Measurements from ENCODE around the gene KIF3B. TPM values are rescaled to one million over a fixed set of nuclear protein-coding genes. Genes with fewer than 3 reads are reported as not detected.

The KIF3B gene
- total RNA-seq, 1 experiment from 2014 or later, result 31.5 TPM

DNA sequence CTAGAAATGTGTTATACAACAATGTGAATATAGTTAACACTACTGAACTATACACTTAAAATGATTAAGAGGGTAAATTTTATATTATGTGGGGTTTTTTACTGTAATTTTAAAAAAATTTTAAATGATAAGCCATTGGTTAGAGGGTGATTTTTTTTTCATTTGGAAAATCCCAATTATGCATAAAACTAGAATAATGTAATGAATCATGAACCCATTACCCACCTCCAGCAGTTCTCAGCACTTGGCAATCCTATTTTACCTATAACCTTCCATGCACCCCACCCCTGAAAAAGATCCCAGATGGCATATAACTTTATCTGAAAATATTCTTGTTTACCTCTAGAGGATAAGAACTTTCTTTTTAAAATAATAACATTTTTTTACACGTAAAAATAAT, 13.7 kb downstream of the KIF3B start:
- H3K9me3 ChIP-seq (ENCODE audit: control insufficient read depth in 1 of 2, insufficient read depth in 1 of 2, low read depth in 1 of 2, low read length in 2 of 2), result no peaks in the 10 kb centered on the region
- no peak overlapping the region for H3K4me2 ChIP-seq (ENCODE audit: low read length)
- H3K9me2 ChIP-seq (ENCODE audit: insufficient read depth), result no peaks in the 10 kb centered on the region
- H3K9ac ChIP-seq (ENCODE audit: low read length), result no peak overlapping the region
- ChIA-PET POLR2A (no interaction called here), RAD21 (ENCODE audit: low non-redundant PET in 1 of 2, low total read pairs in 2 of 2, uncharacterized antibody in 2 of 2, unreplicated experiment in 2 of 2) (no interaction called here), CTCF (no interaction called here)
- no peak overlapping the region for H3K4me3 ChIP-seq (replicated peaks in 1 of 2; ENCODE audit: low read depth in 1 of 2, low read length in 2 of 2)
- H4K20me1 ChIP-seq (ENCODE audit: insufficient read depth), result no peaks in the 10 kb centered on the region; the same call in 1 of the 2 replicates
- no peak overlapping the region for H3K27ac ChIP-seq (ENCODE audit: low read depth, low read length)
- no peak for DNase-seq (ENCODE audit: low read depth, low spot score)
- H2AFZ ChIP-seq (ENCODE audit: low read depth, low read length, poor library complexity, severe bottlenecking), result no peak overlapping the region
- H3K4me1 ChIP-seq (ENCODE audit: control insufficient read depth in 1 of 2, insufficient read depth in 2 of 2, low read length in 2 of 2), result no peaks in the 10 kb centered on the region
- no peaks in the 10 kb centered on the region for H3K27me3 ChIP-seq (ENCODE audit: insufficient read depth, low read length)
- no peak for ATAC-seq
- intact Hi-C loops (cut with micrococcal nuclease), result no loop called here
- peaks cover 0 to 3% of the 10 kb centered on the region in 2 experiments; a peak in 1 of 4 replicates for H3K36me3 ChIP-seq (ENCODE audit: control insufficient read depth in 1 of 2, insufficient read depth in 2 of 2, low read length in 2 of 2)
- BruUV-seq (replicated peaks), result no TSS peak
- peaks cover 8% of the 10 kb centered on the region for H3K79me2 ChIP-seq (ENCODE audit: insufficient read depth, low read length)
- TF ChIP-seq MAX (IDR thresholded peaks at IDR 0.05) (no peak), ELF1 (IDR thresholded peaks at IDR 0.05; ENCODE audit: borderline replicate concordance, low read depth) (no peak), ZNF274 (IDR thresholded peaks at IDR 0.05; ENCODE audit: low read depth, low read length) (no peak), CEBPB (IDR thresholded peaks at IDR 0.05; ENCODE audit: low read depth) (no peak), TCF7L2 (IDR thresholded peaks at IDR 0.05; ENCODE audit: borderline replicate concordance, extremely low read depth, insufficient read depth, insufficient read length) (no peak), SP1 (IDR thresholded peaks at IDR 0.05; ENCODE audit: low read depth) (no peak), ZFX (IDR thresholded peaks at IDR 0.05) (no peak), POLR2A (IDR thresholded peaks at IDR 0.05; ENCODE audit: borderline replicate concordance, extremely low read depth, insufficient read depth, insufficient read length) (no peak)
- TF ChIP-seq, protein P1, sequence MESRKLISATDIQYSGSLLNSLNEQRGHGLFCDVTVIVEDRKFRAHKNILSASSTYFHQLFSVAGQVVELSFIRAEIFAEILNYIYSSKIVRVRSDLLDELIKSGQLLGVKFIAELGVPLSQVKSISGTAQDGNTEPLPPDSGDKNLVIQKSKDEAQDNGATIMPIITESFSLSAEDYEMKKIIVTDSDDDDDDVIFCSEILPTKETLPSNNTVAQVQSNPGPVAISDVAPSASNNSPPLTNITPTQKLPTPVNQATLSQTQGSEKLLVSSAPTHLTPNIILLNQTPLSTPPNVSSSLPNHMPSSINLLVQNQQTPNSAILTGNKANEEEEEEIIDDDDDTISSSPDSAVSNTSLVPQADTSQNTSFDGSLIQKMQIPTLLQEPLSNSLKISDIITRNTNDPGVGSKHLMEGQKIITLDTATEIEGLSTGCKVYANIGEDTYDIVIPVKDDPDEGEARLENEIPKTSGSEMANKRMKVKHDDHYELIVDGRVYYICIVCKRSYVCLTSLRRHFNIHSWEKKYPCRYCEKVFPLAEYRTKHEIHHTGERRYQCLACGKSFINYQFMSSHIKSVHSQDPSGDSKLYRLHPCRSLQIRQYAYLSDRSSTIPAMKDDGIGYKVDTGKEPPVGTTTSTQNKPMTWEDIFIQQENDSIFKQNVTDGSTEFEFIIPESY (IDR thresholded peaks at IDR 0.05; ENCODE audit: extremely low read depth, insufficient replicate concordance, low read length), result no peak
- TF ChIP-seq, protein P2, sequence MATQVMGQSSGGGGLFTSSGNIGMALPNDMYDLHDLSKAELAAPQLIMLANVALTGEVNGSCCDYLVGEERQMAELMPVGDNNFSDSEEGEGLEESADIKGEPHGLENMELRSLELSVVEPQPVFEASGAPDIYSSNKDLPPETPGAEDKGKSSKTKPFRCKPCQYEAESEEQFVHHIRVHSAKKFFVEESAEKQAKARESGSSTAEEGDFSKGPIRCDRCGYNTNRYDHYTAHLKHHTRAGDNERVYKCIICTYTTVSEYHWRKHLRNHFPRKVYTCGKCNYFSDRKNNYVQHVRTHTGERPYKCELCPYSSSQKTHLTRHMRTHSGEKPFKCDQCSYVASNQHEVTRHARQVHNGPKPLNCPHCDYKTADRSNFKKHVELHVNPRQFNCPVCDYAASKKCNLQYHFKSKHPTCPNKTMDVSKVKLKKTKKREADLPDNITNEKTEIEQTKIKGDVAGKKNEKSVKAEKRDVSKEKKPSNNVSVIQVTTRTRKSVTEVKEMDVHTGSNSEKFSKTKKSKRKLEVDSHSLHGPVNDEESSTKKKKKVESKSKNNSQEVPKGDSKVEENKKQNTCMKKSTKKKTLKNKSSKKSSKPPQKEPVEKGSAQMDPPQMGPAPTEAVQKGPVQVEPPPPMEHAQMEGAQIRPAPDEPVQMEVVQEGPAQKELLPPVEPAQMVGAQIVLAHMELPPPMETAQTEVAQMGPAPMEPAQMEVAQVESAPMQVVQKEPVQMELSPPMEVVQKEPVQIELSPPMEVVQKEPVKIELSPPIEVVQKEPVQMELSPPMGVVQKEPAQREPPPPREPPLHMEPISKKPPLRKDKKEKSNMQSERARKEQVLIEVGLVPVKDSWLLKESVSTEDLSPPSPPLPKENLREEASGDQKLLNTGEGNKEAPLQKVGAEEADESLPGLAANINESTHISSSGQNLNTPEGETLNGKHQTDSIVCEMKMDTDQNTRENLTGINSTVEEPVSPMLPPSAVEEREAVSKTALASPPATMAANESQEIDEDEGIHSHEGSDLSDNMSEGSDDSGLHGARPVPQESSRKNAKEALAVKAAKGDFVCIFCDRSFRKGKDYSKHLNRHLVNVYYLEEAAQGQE (IDR thresholded peaks at IDR 0.05; ENCODE audit: low read depth), result no peak

Data from HCT116 (cell line).